ENCODE measurements around the gene RBM3.

The RBM3 gene

GRCh38 chrX:48578661-48579128, 4.4 kb downstream of the RBM3 start (continued):
- TF ChIP-seq ZBTB10 (tag by site-specific recombination; IDR thresholded peaks at IDR 0.05), result no peak
- no peak for TF ChIP-seq ZNF175 (tag by site-specific recombination; IDR thresholded peaks at IDR 0.05)
- TF ChIP-seq ZNF629 (tag by site-specific recombination; IDR thresholded peaks at IDR 0.05), result peak; percentile 45; the same call in 1 of the 2 replicates
- TF ChIP-seq SP3 (tag by site-specific recombination; IDR thresholded peaks at IDR 0.05), result no peak
- no peak for TF ChIP-seq ZNF354C (tag by site-specific recombination; IDR thresholded peaks at IDR 0.05; ENCODE audit: borderline replicate concordance, low read depth)
- TF ChIP-seq ZNF513 (tag by site-specific recombination; IDR thresholded peaks at IDR 0.05), result no peak
- TF ChIP-seq FEZF1 (tag by site-specific recombination; IDR thresholded peaks at IDR 0.05), result peak; percentile 74
- TF ChIP-seq ZNF548 (tag by site-specific recombination; IDR thresholded peaks at IDR 0.05), result no peak
- TF ChIP-seq ZBTB49 (tag by site-specific recombination; IDR thresholded peaks at IDR 0.05; ENCODE audit: low read depth), result no peak
- no peak for TF ChIP-seq ZNF16 (tag by site-specific recombination; IDR thresholded peaks at IDR 0.05; ENCODE audit: low read depth)
- TF ChIP-seq ZNF488 (tag by site-specific recombination; IDR thresholded peaks at IDR 0.05), result no peak
- no peak for TF ChIP-seq ZNF791 (tag by site-specific recombination; IDR thresholded peaks at IDR 0.05)
- TF ChIP-seq ZNF549 (tag by site-specific recombination; IDR thresholded peaks at IDR 0.05), result no peak
- no peak for TF ChIP-seq ZFP3 (tag by site-specific recombination; IDR thresholded peaks at IDR 0.05; ENCODE audit: low read depth)
- no peak for TF ChIP-seq ZNF121 (tag by site-specific recombination; IDR thresholded peaks at IDR 0.05)
- TF ChIP-seq ZNF26 (tag by site-specific recombination; IDR thresholded peaks at IDR 0.05), result no peak
- no peak for TF ChIP-seq ZNF280C (tag by site-specific recombination; IDR thresholded peaks at IDR 0.05)
- TF ChIP-seq ZSCAN30 (tag by site-specific recombination; IDR thresholded peaks at IDR 0.05), result peak; percentile 33; the same call in 1 of the 2 replicates
- TF ChIP-seq IKZF3 (tag by site-specific recombination; IDR thresholded peaks at IDR 0.05), result 0 out of 2 replicates have a peak, but pooled peaks have one; percentile 14
- TF ChIP-seq SCRT2 (tag by site-specific recombination; IDR thresholded peaks at IDR 0.05), result no peak
- no peak for TF ChIP-seq GFI1B (tag by site-specific recombination; IDR thresholded peaks at IDR 0.05)
- TF ChIP-seq ZNF561 (tag by site-specific recombination; IDR thresholded peaks at IDR 0.05; ENCODE audit: borderline replicate concordance), result no peak
- TF ChIP-seq ZNF658 (tag by site-specific recombination; IDR thresholded peaks at IDR 0.05), result no peak
- TF ChIP-seq ZNF292 (tag by site-specific recombination; IDR thresholded peaks at IDR 0.05; ENCODE audit: borderline replicate concordance, low read depth), result no peak
- TF ChIP-seq ZNF514 (tag by site-specific recombination; IDR thresholded peaks at IDR 0.05), result no peak
- TF ChIP-seq ZNF157 (tag by site-specific recombination; IDR thresholded peaks at IDR 0.05), result no peak
- TF ChIP-seq ZNF341 (tag by site-specific recombination; IDR thresholded peaks at IDR 0.05; ENCODE audit: low read depth), result no peak
- no peak for TF ChIP-seq ZNF19 (tag by site-specific recombination; IDR thresholded peaks at IDR 0.05; ENCODE audit: low read depth)
- TF ChIP-seq ZNF362 (tag by site-specific recombination; IDR thresholded peaks at IDR 0.05), result no peak
